22Rv1 (cell line): ENCODE results near the gene C1orf198.

Source experiments
- H3K27ac ChIP-seq: fragments of 450-650 bp; 2 replicates; pipeline ENCODE4 v1.5.1; 2017
- ZFX ChIP-seq: fragments of 450-650 bp; IDR thresholded peaks from 2 replicates; pipeline ENCODE4 v1.6.1; 2017; ENCODE audit warnings: antibody characterized with exemption, borderline replicate concordance
- TF ChIP-seq, protein P1 (sequence below): fragments of 450-650 bp; IDR thresholded peaks from 2 replicates; pipeline ENCODE4 v1.5.1; 2017; ENCODE audit warnings: mild to moderate bottlenecking

Gene C1orf198

DNA sequence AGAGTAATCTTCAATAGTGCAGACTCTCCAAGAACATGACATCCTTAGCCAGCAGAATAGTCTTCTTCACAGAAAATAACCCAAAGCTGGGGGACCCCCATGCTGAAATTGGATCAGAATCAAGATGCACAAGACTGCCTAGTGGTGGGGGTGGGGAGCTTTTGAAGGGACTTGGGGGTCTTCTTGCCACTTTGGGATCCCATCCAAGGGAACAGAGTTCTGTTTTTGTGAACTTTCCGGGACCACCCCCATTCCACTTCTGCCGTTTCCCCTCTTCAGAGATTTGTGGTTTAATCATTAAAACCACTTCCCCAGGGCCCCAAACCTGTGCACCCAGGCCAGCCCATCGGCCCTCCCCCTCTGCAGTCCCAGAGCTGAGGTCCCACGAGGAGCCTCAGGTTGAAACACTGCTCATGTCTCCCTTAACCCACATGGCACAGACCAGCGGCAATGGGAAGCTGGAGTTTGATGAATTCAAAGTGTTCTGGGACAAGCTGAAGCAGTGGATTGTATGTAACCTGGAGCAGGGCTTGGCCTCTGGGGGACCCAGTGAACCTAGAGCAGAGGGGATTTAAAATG lies 76.2 kb downstream of the C1orf198 start:
- no peak overlapping the region for H3K27ac ChIP-seq
- TF ChIP-seq, protein P1, sequence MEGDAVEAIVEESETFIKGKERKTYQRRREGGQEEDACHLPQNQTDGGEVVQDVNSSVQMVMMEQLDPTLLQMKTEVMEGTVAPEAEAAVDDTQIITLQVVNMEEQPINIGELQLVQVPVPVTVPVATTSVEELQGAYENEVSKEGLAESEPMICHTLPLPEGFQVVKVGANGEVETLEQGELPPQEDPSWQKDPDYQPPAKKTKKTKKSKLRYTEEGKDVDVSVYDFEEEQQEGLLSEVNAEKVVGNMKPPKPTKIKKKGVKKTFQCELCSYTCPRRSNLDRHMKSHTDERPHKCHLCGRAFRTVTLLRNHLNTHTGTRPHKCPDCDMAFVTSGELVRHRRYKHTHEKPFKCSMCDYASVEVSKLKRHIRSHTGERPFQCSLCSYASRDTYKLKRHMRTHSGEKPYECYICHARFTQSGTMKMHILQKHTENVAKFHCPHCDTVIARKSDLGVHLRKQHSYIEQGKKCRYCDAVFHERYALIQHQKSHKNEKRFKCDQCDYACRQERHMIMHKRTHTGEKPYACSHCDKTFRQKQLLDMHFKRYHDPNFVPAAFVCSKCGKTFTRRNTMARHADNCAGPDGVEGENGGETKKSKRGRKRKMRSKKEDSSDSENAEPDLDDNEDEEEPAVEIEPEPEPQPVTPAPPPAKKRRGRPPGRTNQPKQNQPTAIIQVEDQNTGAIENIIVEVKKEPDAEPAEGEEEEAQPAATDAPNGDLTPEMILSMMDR = no peak
- TF ChIP-seq ZFX = no peak

DNA sequence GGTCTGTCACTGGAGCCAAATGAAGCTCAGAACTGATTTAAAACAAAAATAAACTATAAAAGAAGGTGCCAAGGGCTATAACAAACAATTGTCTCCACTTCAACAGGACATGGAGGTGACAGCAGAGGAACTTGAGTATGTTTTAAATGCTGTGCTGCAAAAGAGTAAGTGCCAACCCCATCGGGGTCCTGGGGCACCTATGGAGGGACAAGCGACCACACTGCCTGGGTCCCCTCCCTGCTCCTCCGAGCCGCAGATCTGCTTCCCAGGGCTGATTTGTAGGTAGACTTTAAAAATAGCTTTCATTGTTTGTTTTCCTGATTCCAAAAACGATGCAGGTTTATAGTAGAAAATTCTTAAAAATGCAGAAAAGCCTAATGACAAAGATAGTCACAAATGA lies 78.3 kb downstream of the C1orf198 start:
- TF ChIP-seq, protein P1 = no peak
- TF ChIP-seq ZFX = no peak
- no peak overlapping the region for H3K27ac ChIP-seq

GRCh38 chr1:230788561-230789275 lies 79.6 kb downstream of the C1orf198 start:
- no peak for TF ChIP-seq ZFX
- TF ChIP-seq, protein P1 = no peak

GRCh38 chr1:230787471-230787870 lies 80.8 kb downstream of the C1orf198 start:
- TF ChIP-seq, protein P1 = no peak
- TF ChIP-seq ZFX = no peak
- no peak overlapping the region for H3K27ac ChIP-seq

More at GRCh38 chr1:230788561-230789275, 79.6 kb downstream of the C1orf198 start:
- H3K27ac ChIP-seq = no peak overlapping the region
